Measurements from ENCODE around the gene BTN2A1. TPM values are rescaled to one million over a fixed set of nuclear protein-coding genes. Genes with fewer than 3 reads are reported as not detected.

Gene BTN2A1
- total and polyA plus RNA-seq, 9 of the 15 experiments (the other 6 are each of a cell fraction or from before 2014, with no cell fraction given) = 6.7 to 22.1 (median 16.4) TPM

- TF ChIP-seq SIN3B (IDR thresholded peaks at IDR 0.05; ENCODE audit: low read depth) (no peak), HMBOX1 (IDR thresholded peaks at IDR 0.05) (peak; percentile 59; the same call in 1 of the 2 replicates), DPF2 (IDR thresholded peaks at IDR 0.05) (peak; percentile 89), RNF2 (IDR thresholded peaks at IDR 0.05) (0 out of 2 replicates have a peak, but pooled peaks have one; percentile 19), ZBTB43 (CRISPR knock-in tag; IDR thresholded peaks at IDR 0.05) (no peak), NR1H2 (CRISPR knock-in tag; IDR thresholded peaks at IDR 0.05) (0 out of 2 replicates have a peak, but pooled peaks have one; percentile 22), FOXP4 (CRISPR knock-in tag; IDR thresholded peaks at IDR 0.05; ENCODE audit: borderline replicate concordance) (no peak), C11orf30 (IDR thresholded peaks at IDR 0.05; ENCODE audit: low read depth) (peak; percentile 55), TOE1 (IDR thresholded peaks at IDR 0.05; ENCODE audit: borderline replicate concordance) (no peak), TOE1 (CRISPR knock-in tag; IDR thresholded peaks at IDR 0.05; ENCODE audit: borderline replicate concordance, low read depth) (no peak), SOX6 (IDR thresholded peaks at IDR 0.05) (peak; percentile 97), TEAD4 (IDR thresholded peaks at IDR 0.05; ENCODE audit: low read length) (peak; percentile 81), TEAD4 (CRISPR knock-in tag; IDR thresholded peaks at IDR 0.05; ENCODE audit: borderline replicate concordance) (no peak), CBX8 (IDR thresholded peaks at IDR 0.05; ENCODE audit: borderline replicate concordance, extremely low read depth, low read depth, low read length, poor library complexity, severe bottlenecking) (no peak), ARID1B (IDR thresholded peaks at IDR 0.05) (peak; percentile 85), JUND (IDR thresholded peaks at IDR 0.05; ENCODE audit: borderline replicate concordance, low read depth, low read length) (no peak), JUND (tag; IDR thresholded peaks at IDR 0.05; ENCODE audit: borderline replicate concordance, low read depth, low read length) (peak; percentile 28; the same call in 1 of the 3 replicates), ZNF431 (CRISPR knock-in tag; IDR thresholded peaks at IDR 0.05) (no peak), TRIM24 (IDR thresholded peaks at IDR 0.05) (peak in 1 of 2 experiments; percentile 66; a peak in 3 of 4 replicates), ZNF583 (CRISPR knock-in tag; IDR thresholded peaks at IDR 0.05) (no peak)
These were observed 44.4 kb downstream of the BTN2A1 start (continued) for GRCh38 chr6:26502165-26502564.
